Measurements from ENCODE around the gene SSBP2. TPM values are rescaled to one million over a fixed set of nuclear protein-coding genes. Genes with fewer than 3 reads are reported as not detected.
"Not testable (repeated sequence)": the region's sequence is repeated elsewhere in the genome, so short reads cannot be mapped to it uniquely, and the experiment has no call there.

Gene SSBP2
- total RNA-seq, 3 donors from 2014 or later, result 17.5 to 77.9 (median 20.9) TPM

GRCh38 chr5:81679885-81680284 is 71.0 kb downstream of the SSBP2 start:
- peak in 1 of 3 donors; percentile 7 for DNase-seq
- H3K9me3 ChIP-seq, result no peaks in the 10 kb centered on the region
- H3K36me3 ChIP-seq (ENCODE audit: low read depth), result no peaks in the 10 kb centered on the region
- ATAC-seq, result peak; percentile 62
- no peak overlapping the region for H3K4me3 ChIP-seq
- TF ChIP-seq CTCF (IDR thresholded peaks at IDR 0.05), result no peak
- no peaks in the 10 kb centered on the region for H3K4me1 ChIP-seq (ENCODE audit: low read depth)
- intact Hi-C loops (cut with DNase I, micrococcal nuclease), result no loop called here

GRCh38 chr5:81675420-81675819 is 75.5 kb downstream of the SSBP2 start:
- Histone ChIP-seq H3K4me3 (no peak overlapping the region), H3K36me3 (ENCODE audit: low read depth) (no peaks in the 10 kb centered on the region), H3K4me1 (ENCODE audit: low read depth) (no peaks in the 10 kb centered on the region), H3K9me3 (no peaks in the 10 kb centered on the region)
- DNase-seq, result no peak
- ATAC-seq, result no peak
- intact Hi-C loops (cut with DNase I, micrococcal nuclease), result no loop called here
- TF ChIP-seq CTCF (IDR thresholded peaks at IDR 0.05), result no peak

- ATAC-seq, result no peak
- Histone ChIP-seq H3K4me3 (no peak overlapping the region), H3K36me3 (ENCODE audit: low read depth) (no peaks in the 10 kb centered on the region), H3K9me3 (no peaks in the 10 kb centered on the region), H3K4me1 (ENCODE audit: low read depth) (no peaks in the 10 kb centered on the region)
- DNase-seq, result no peak
- no peak for TF ChIP-seq CTCF (IDR thresholded peaks at IDR 0.05)
- intact Hi-C loops (cut with DNase I, micrococcal nuclease), result no loop called here
Measured at GRCh38 chr5:81665795-81666194, 85.1 kb downstream of the SSBP2 start.

- H3K4me1 ChIP-seq (ENCODE audit: low read depth); ATAC-seq; H3K4me3 ChIP-seq; DNase-seq; intact Hi-C loops (cut with DNase I, micrococcal nuclease); H3K9me3 ChIP-seq; H3K36me3 ChIP-seq (ENCODE audit: low read depth): not testable (repeated sequence)
Measured at GRCh38 chr5:81660624-81661023, 90.3 kb downstream of the SSBP2 start.

GRCh38 chr5:81657386-81657785 is 93.5 kb downstream of the SSBP2 start:
- H3K36me3 ChIP-seq (ENCODE audit: low read depth), result no peaks in the 10 kb centered on the region
- DNase-seq, result peak in 1 of 3 donors; percentile 75
- H3K4me3 ChIP-seq, result no peak overlapping the region
- peaks cover 2% of the 10 kb centered on the region for H3K9me3 ChIP-seq
- no peak for TF ChIP-seq CTCF (IDR thresholded peaks at IDR 0.05)
- intact Hi-C loops (cut with DNase I, micrococcal nuclease), result loop anchor here in 1 of 2 donors (10.0 kb wide), 1 partner anchor 1163 kb away; no protein-coding TSS in a partner anchor
- ATAC-seq, result peak; percentile 76
- H3K4me1 ChIP-seq (ENCODE audit: low read depth), result no peaks in the 10 kb centered on the region

- intact Hi-C loops (cut with DNase I, micrococcal nuclease), result loop anchor here in 1 of 2 donors (10.0 kb wide), 1 partner anchor 1162 kb away; no protein-coding TSS in a partner anchor
Measured at GRCh38 chr5:81656783-81657182, 94.1 kb downstream of the SSBP2 start.

More at GRCh38 chr5:81656783-81657182, 94.1 kb downstream of the SSBP2 start:
- Histone ChIP-seq H3K9me3 (peaks cover 2% of the 10 kb centered on the region), H3K4me3 (no peak overlapping the region), H3K4me1 (ENCODE audit: low read depth) (no peaks in the 10 kb centered on the region), H3K36me3 (ENCODE audit: low read depth) (no peaks in the 10 kb centered on the region)
- no peak for TF ChIP-seq CTCF (IDR thresholded peaks at IDR 0.05)
- DNase-seq, result peak in 1 of 3 donors; percentile 30
- peak; percentile 46 for ATAC-seq
